Skeletal muscle tissue (tissue), 4 donors: Measurements from ENCODE around the gene SSC5D. TPM values are rescaled to one million over a fixed set of nuclear protein-coding genes. Genes with fewer than 3 reads are reported as not detected.

Source experiments
- H3K27ac ChIP-seq: one replicate; pipeline ENCODE4 v1.7.0; 2013; ENCODE audit warnings: mild to moderate bottlenecking, low read depth, low read length, inconsistent platforms
- H3K27me3 ChIP-seq, 3 donors: one replicate each; pipeline ENCODE4 v1.7.0; 2013; ENCODE audit warnings: low read length in 3 of 3; ENCODE audit not compliant: control insufficient read depth in 3 of 3, insufficient read depth in 3 of 3
- H3K36me3 ChIP-seq, 3 donors: one replicate each; pipeline ENCODE4 v1.7.0; 2013; ENCODE audit warnings: low read length in 3 of 3; ENCODE audit not compliant: control insufficient read depth in 3 of 3, insufficient read depth in 3 of 3
- H3K4me1 ChIP-seq, 3 donors: one replicate each; pipeline ENCODE4 v1.7.0; 2013; ENCODE audit warnings: low read length in 3 of 3, mild to moderate bottlenecking in 3 of 3; ENCODE audit not compliant: control insufficient read depth in 3 of 3, insufficient read depth in 3 of 3
- H3K4me3 ChIP-seq, 3 donors: one replicate each; pipeline ENCODE4 v1.7.0; 2013; ENCODE audit warnings: low read length in 3 of 3
- H3K9ac ChIP-seq, 3 donors: one replicate each; pipeline ENCODE4 v1.7.0; 2013; ENCODE audit warnings: low read length in 3 of 3, mild to moderate bottlenecking in 3 of 3, moderate library complexity in 2 of 3, low read depth in 1 of 3
- H3K9me3 ChIP-seq, 3 donors: one replicate each; pipeline ENCODE4 v1.7.0; 2013; ENCODE audit warnings: low read length in 3 of 3; ENCODE audit not compliant: control insufficient read depth in 3 of 3
- total RNA-seq: library from RNA; depleted of rRNA; stranded (reverse); fragments of >200 nt; gene quantifications from one replicate; pipeline ENCODE4 v1.2.3, GENCODE V29; 2014
- donor health status: Osteomylitis.

The SSC5D gene
- total RNA-seq, 1 donor from 2014 or later, result 17.7 TPM

- H3K27ac ChIP-seq, result peak overlapping the region; percentile 88
- peaks cover 4 to 9% (median 5%) of the 10 kb centered on the region in 3 donors for H3K36me3 ChIP-seq
- H3K4me1 ChIP-seq, result peaks cover 25 to 41% (median 37%) of the 10 kb centered on the region in 3 donors
- H3K9ac ChIP-seq, result peak overlapping the region; percentile 51 to 60 (median 56)
- peaks cover 7 to 29% (median 13%) of the 10 kb centered on the region in 3 donors for H3K27me3 ChIP-seq
- peak overlapping the region; percentile 9 to 45 (median 24) for H3K4me3 ChIP-seq
- no peaks in the 10 kb centered on the region for H3K9me3 ChIP-seq
These were observed 1.9 kb upstream of the SSC5D start for GRCh38 chr19:55486043-55486970.

- Histone ChIP-seq H3K4me1 (peaks cover 25 to 41% (median 37%) of the 10 kb centered on the region in 3 donors), H3K27ac (peak overlapping the region; percentile 88), H3K9me3 (no peaks in the 10 kb centered on the region), H3K36me3 (peaks cover 4 to 9% (median 5%) of the 10 kb centered on the region in 3 donors), H3K27me3 (peaks cover 7 to 38% (median 22%) of the 10 kb centered on the region in 3 donors), H3K9ac (peak overlapping the region; percentile 51 to 60 (median 56)), H3K4me3 (peak overlapping the region in 1 of 3 donors; percentile 22)
These were observed 989 bp upstream of the SSC5D start for GRCh38 chr19:55486971-55487923.

- peak overlapping the region in 1 of 3 donors; percentile 45 for H3K9ac ChIP-seq
- peak overlapping the region; percentile 54 for H3K27ac ChIP-seq
- H3K27me3 ChIP-seq, result peaks cover 8 to 50% (median 26%) of the 10 kb centered on the region in 3 donors
- H3K4me1 ChIP-seq, result peaks cover 30 to 43% (median 41%) of the 10 kb centered on the region in 3 donors
- H3K9me3 ChIP-seq, result no peaks in the 10 kb centered on the region
- no peak overlapping the region for H3K4me3 ChIP-seq
- no peaks in the 10 kb centered on the region for H3K36me3 ChIP-seq
These were observed 912 bp downstream of the SSC5D start for GRCh38 chr19:55488986-55489710.

GRCh38 chr19:55489711-55490477 lies 1.7 kb downstream of the SSC5D start:
- Histone ChIP-seq H3K9ac (peak overlapping the region in 1 of 3 donors; percentile 45), H3K27me3 (peaks cover 9 to 51% (median 31%) of the 10 kb centered on the region in 3 donors), H3K36me3 (no peaks in the 10 kb centered on the region), H3K27ac (no peak overlapping the region), H3K4me1 (peaks cover 24 to 40% (median 40%) of the 10 kb centered on the region in 3 donors), H3K4me3 (no peak overlapping the region), H3K9me3 (no peaks in the 10 kb centered on the region)

GRCh38 chr19:55490478-55491432 lies 2.5 kb downstream of the SSC5D start:
- Histone ChIP-seq H3K4me1 (peaks cover 18 to 33% (median 33%) of the 10 kb centered on the region in 3 donors), H3K9me3 (no peaks in the 10 kb centered on the region), H3K4me3 (no peak overlapping the region), H3K9ac (no peak overlapping the region), H3K27me3 (peaks cover 9 to 45% (median 30%) of the 10 kb centered on the region in 3 donors), H3K27ac (no peak overlapping the region), H3K36me3 (no peaks in the 10 kb centered on the region)

GRCh38 chr19:55491546-55492360 lies 3.5 kb downstream of the SSC5D start:
- Histone ChIP-seq H3K9me3 (no peaks in the 10 kb centered on the region), H3K4me3 (no peak overlapping the region), H3K4me1 (peaks cover 13 to 24% (median 23%) of the 10 kb centered on the region in 3 donors), H3K27ac (no peak overlapping the region), H3K27me3 (peaks cover 9 to 39% (median 24%) of the 10 kb centered on the region in 3 donors), H3K36me3 (no peaks in the 10 kb centered on the region), H3K9ac (no peak overlapping the region)

- H3K27me3 ChIP-seq, result peaks cover 9 to 35% (median 24%) of the 10 kb centered on the region in 3 donors
- H3K9ac ChIP-seq, result no peak overlapping the region
- no peaks in the 10 kb centered on the region for H3K36me3 ChIP-seq
- no peak overlapping the region for H3K27ac ChIP-seq
- H3K9me3 ChIP-seq, result no peaks in the 10 kb centered on the region
- H3K4me1 ChIP-seq, result peaks cover 9 to 17% (median 17%) of the 10 kb centered on the region in 3 donors
- H3K4me3 ChIP-seq, result no peak overlapping the region
These were observed 4.2 kb downstream of the SSC5D start for GRCh38 chr19:55492362-55492944.
